K562 (cell line): ENCODE measurements around the gene TEX22. TPM values are rescaled to one million over a fixed set of nuclear protein-coding genes. Genes with fewer than 3 reads are reported as not detected.

ENCODE experiments used
- ATAC-seq: fragments of 200-7000 bp; cut with Tn5 transposase; 3 replicates; pipeline ENCODE4 v1.9.1; 2020; ENCODE audit warnings: moderate library complexity
- BruUV-seq: library from RNA; stranded (reverse); fragments of 400-500 nt; replicated peaks from 2 replicates; lab custom pipeline; 2021; lab: Mats Ljungman, UMichigan
- CTCF ChIA-PET: fragments of 300-600 bp; formaldehyde crosslinking; extraction: SDS; loops from one replicate; lab custom pipeline; 2021; ENCODE audit warnings: low intra/inter-chr PET ratio; lab: Yijun Ruan, JAX
- POLR2A ChIA-PET: fragments of 300-600, 350-650 bp; sonication (Branson Sonifier 250); formaldehyde crosslinking; extraction: SDS; loops from one replicate; lab custom pipeline; 2021; ENCODE audit warnings: antibody characterized with exemption, inconsistent platforms; lab: Yijun Ruan, JAX
- DNase-seq, 4 experiments: peaks; one replicate each; pipeline versions ENCODE4 v3.0.0 to v3.0.0-alpha.2; 2011 to 2018; ENCODE audit warnings: low spot score in 3 of 4, mixed read lengths in 3 of 4; ENCODE audit errors: extremely low read depth in 1 of 4
- FAIRE-seq: peaks from 2 replicates; lab custom pipeline; 2011; peaks lifted over from hg19 to GRCh38; lab: Jason Lieb, UNC
- H2AFZ ChIP-seq: 2 replicates; pipeline ENCODE4 v1.6.0; 2011; ENCODE audit warnings: low read depth, low read length, control low read depth, inconsistent platforms
- H3K27ac ChIP-seq: fragments of 200-600 bp; 3 replicates; pipeline ENCODE4 v1.8.0; 2011; ENCODE audit warnings: low read depth, mild to moderate bottlenecking, control low read depth, inconsistent platforms, low read length, moderate library complexity, mixed read lengths; ENCODE audit errors: extremely low read depth
- H3K27me3 ChIP-seq, 2 experiments: fragments of 300-600 bp in 1 of 2; 2 replicates in 1 of 2; 3 replicates in 1 of 2; pipeline versions ENCODE4 v1.6.0 to v1.8.0; 2011; ENCODE audit warnings: inconsistent platforms in 2 of 2, low read length in 2 of 2, mild to moderate bottlenecking in 1 of 2, mixed read lengths in 1 of 2, moderate library complexity in 1 of 2; ENCODE audit not compliant: control insufficient read depth in 2 of 2, insufficient read depth in 2 of 2
- H3K36me3 ChIP-seq: fragments of 300-600 bp; 3 replicates; pipeline ENCODE4 v1.8.0; 2011; ENCODE audit warnings: mild to moderate bottlenecking, low read length, inconsistent platforms; ENCODE audit not compliant: control insufficient read depth, insufficient read depth
- H3K4me1 ChIP-seq, 2 experiments: fragments of 200-600 bp in 1 of 2; replicated peaks in 1 of 2; 2 replicates in 1 of 2; 3 replicates in 1 of 2; pipeline versions ENCODE4 v1.5.1 to v1.8.0; 2011; ENCODE audit warnings: inconsistent platforms in 2 of 2, low read length in 2 of 2, mild to moderate bottlenecking in 1 of 2, mixed read lengths in 1 of 2, moderate library complexity in 1 of 2; ENCODE audit not compliant: control insufficient read depth in 2 of 2, insufficient read depth in 2 of 2
- H3K4me2 ChIP-seq: 2 replicates; pipeline ENCODE4 v1.6.1; 2011; ENCODE audit warnings: low read length, control low read depth, inconsistent platforms, mixed read lengths; ENCODE audit not compliant: insufficient read depth
- H3K4me3 ChIP-seq: fragments of 200-600 bp; sonication (generic), shearing (Covaris generic); 2 replicates; pipeline ENCODE4 v1.5.1; 2016; ENCODE audit warnings: control low read depth, inconsistent platforms
- H3K79me2 ChIP-seq: fragments of 200-600 bp; 3 replicates; pipeline ENCODE4 v1.8.0; 2011; ENCODE audit warnings: low read length, inconsistent platforms; ENCODE audit not compliant: control insufficient read depth, insufficient read depth
- H3K9ac ChIP-seq, 2 experiments: 2 replicates each; pipeline versions ENCODE4 v1.6.0 to v1.6.1; 2011; ENCODE audit warnings: low read depth in 2 of 2, low read length in 2 of 2, control low read depth in 1 of 2, inconsistent platforms in 1 of 2, mild to moderate bottlenecking in 1 of 2, mixed read lengths in 1 of 2; ENCODE audit not compliant: insufficient read depth in 1 of 2
- H3K9me1 ChIP-seq: one replicate; pipeline ENCODE4 v1.6.0; 2011; ENCODE audit warnings: inconsistent platforms, mild to moderate bottlenecking, low read length, moderate library complexity; ENCODE audit not compliant: control insufficient read depth, insufficient read depth
- H3K9me3 ChIP-seq: replicated peaks from 2 replicates; pipeline ENCODE4 v1.5.1; 2011; ENCODE audit warnings: low read depth, low read length, inconsistent platforms; ENCODE audit not compliant: control insufficient read depth, insufficient read depth
- H4K20me1 ChIP-seq: replicated peaks from 2 replicates; pipeline ENCODE4 v1.6.1; 2011; ENCODE audit warnings: low read length, inconsistent platforms, mixed read lengths; ENCODE audit not compliant: control insufficient read depth, insufficient read depth
- E2F5 ChIP-seq: sonication (generic); formaldehyde crosslinking; IDR thresholded peaks from 2 replicates; pipeline ENCODE4 v1.8.0; 2022; ENCODE audit warnings: mild to moderate bottlenecking, missing genetic modification reagents
- TBP ChIP-seq: optimal IDR thresholded peaks from 2 replicates; pipeline ENCODE3; 2011; ENCODE audit warnings: low read depth, low read length, improper control_type of control experiment
- TSC22D4 ChIP-seq: fragments of 450-650 bp; IDR thresholded peaks from 2 replicates; pipeline ENCODE4 v1.6.1; 2016; ENCODE audit warnings: missing genetic modification characterization, missing biosample characterization, control low read depth
- ZBTB40 ChIP-seq, 2 experiments: fragments of 450-650 bp in 1 of 2; sonication (generic) in 1 of 2; formaldehyde crosslinking in 1 of 2; IDR thresholded peaks; 2 replicates each; pipeline versions ENCODE4 v1.7.1 to v1.9.0; 2016 to 2022; ENCODE audit warnings: inconsistent platforms in 1 of 2, mild to moderate bottlenecking in 1 of 2, missing genetic modification reagents in 1 of 2
- ZNF609 ChIP-seq: sonication (generic); formaldehyde crosslinking; IDR thresholded peaks from 2 replicates; pipeline ENCODE4 v1.8.1; 2023; ENCODE audit warnings: missing genetic modification reagents, mild to moderate bottlenecking, borderline replicate concordance
- WGBS: fragments of 100-300 bp; shearing (Covaris generic); methylation state at CpG from one replicate; pipeline ENCODE4 v1.1.6; 2016; ENCODE audit warnings: low coverage, mixed read lengths; ENCODE audit not compliant: insufficient coverage; ENCODE audit errors: missing lambda C conversion rate; 5-methylcytosine and 5-hydroxymethylcytosine counted together
- in situ Hi-C: fragments of 300-500 bp; cut with MboI; formaldehyde crosslinking; loops from 4 replicates; pipeline ENCODE4 v1.15.0; 2018; ENCODE audit warnings: inconsistent platforms, mixed read lengths
- intact Hi-C: fragments of 100-400 bp; cut with micrococcal nuclease; formaldehyde crosslinking; loops from 2 replicates; pipeline ENCODE4 v1.14.2; 2022
- polyA plus RNA-seq, 8 experiments: library from polyadenylated mRNA; depleted of rRNA in 4 of 8; stranded (reverse) in 5 of 8; unstranded in 3 of 8; fragments of >200 nt; fragmentation: Nextera tagmentation in 2 of 8; fragmentation: Illumina TruSeq in 1 of 8; extraction: Ambion mirVana in 2 of 8; extraction: Trizol in 1 of 8; gene quantifications; 2 replicates each; pipeline versions ENCODE4 v1.2.1 to v1.2.3, GENCODE V29; 2011 to 2014; ENCODE audit warnings: inconsistent platforms in 1 of 8, missing spikeins in 1 of 8
- total RNA-seq, 7 experiments: library from RNA; depleted of rRNA in 6 of 7; stranded (reverse); fragments of >200 nt in 6 of 7; fragmentation: Illumina TruSeq in 2 of 7; extraction: Trizol in 2 of 7; gene quantifications; 2 replicates each; pipeline versions ENCODE4 v1.2.1 to v1.2.3, GENCODE V29; 2011 to 2021; ENCODE audit warnings: low replicate concordance in 1 of 7

TEX22 gene
- total and polyA plus RNA-seq, 9 of the 15 experiments (the other 6 are each of a cell fraction or from before 2014, with no cell fraction given): 0.04 to 1.7 (median 0.23) TPM; not detected in 2

GRCh38 chr14:105358140-105358846 is 40.0 kb upstream of the TEX22 start:
- Histone ChIP-seq H3K36me3 (no peaks in the 10 kb centered on the region), H2AFZ (no peak overlapping the region), H3K79me2 (no peaks in the 10 kb centered on the region), H3K9me3 (no peaks in the 10 kb centered on the region), H3K9ac (no peak overlapping the region; a peak in 1 of 4 replicates), H3K9me1 (no peaks in the 10 kb centered on the region), H3K4me3 (no peak overlapping the region), H3K27me3 (no peaks in the 10 kb centered on the region), H4K20me1 (no peaks in the 10 kb centered on the region), H3K27ac (no peak overlapping the region), H3K4me2 (no peak overlapping the region), H3K4me1 (peaks cover 0 to 5% of the 10 kb centered on the region in 2 experiments; a peak in 2 of 5 replicates)
- FAIRE-seq (no peak), DNase-seq (no peak), ATAC-seq (no peak)
- 84% methylated on average over 19 of the region's 25 CpGs for WGBS
- CTCF ChIA-PET: no interaction called here
- BruUV-seq: no TSS peak
- intact Hi-C loops (no loop called here), in situ Hi-C loops (loop anchor here (10.0 kb wide), 1 partner anchor 263 kb away; no protein-coding TSS in a partner anchor)
- POLR2A ChIA-PET: interaction anchor here (0.6 kb wide), 2 partner anchors 12 to 1509 kb away, joined by 3 read pairs; no protein-coding TSS in a partner anchor
- TF ChIP-seq TBP (no peak), TSC22D4 (tag) (no peak), ZNF609 (CRISPR knock-in tag) (no peak), E2F5 (CRISPR knock-in tag) (no peak), ZBTB40 (IDR thresholded peaks at IDR 0.05) (no peak), ZBTB40 (CRISPR knock-in tag; IDR thresholded peaks at IDR 0.05) (no peak)
